ENCODE data around the gene RACK1. TPM values are rescaled to one million over a fixed set of nuclear protein-coding genes. Genes with fewer than 3 reads are reported as not detected.

RACK1 gene
- total and polyA plus RNA-seq, 2 of the 13 experiments (the other 11 are each of a cell fraction or from before 2014, with no cell fraction given) = 2,514 to 6,141 TPM

- 0 out of 2 replicates have a peak, but pooled peaks have one; percentile 9 for TF ChIP-seq TBX2 (CRISPR knock-in tag; IDR thresholded peaks at IDR 0.05; ENCODE audit: borderline replicate concordance)
- peak; percentile 8 for TF ChIP-seq RBM39 (IDR thresholded peaks at IDR 0.05; ENCODE audit: low read depth, low read length, poor library complexity, severe bottlenecking)
- TF ChIP-seq ZC3H4 (CRISPR knock-in tag; IDR thresholded peaks at IDR 0.05; ENCODE audit: borderline replicate concordance) = peak; percentile 66; the same call in 1 of the 2 replicates
- no peak for TF ChIP-seq ZFAT (CRISPR knock-in tag; conservative IDR thresholded peaks at IDR 0.05)
- TF ChIP-seq ZXDC (CRISPR knock-in tag; IDR thresholded peaks at IDR 0.05) = 0 out of 2 replicates have a peak, but pooled peaks have one; percentile 76
- no peak for TF ChIP-seq SPEN (CRISPR knock-in tag; IDR thresholded peaks at IDR 0.05; ENCODE audit: low read depth)
- TF ChIP-seq ZBTB7B (CRISPR knock-in tag; IDR thresholded peaks at IDR 0.05) = peak; percentile 55; the same call in 1 of the 2 replicates
- no peak for TF ChIP-seq CBX5 (CRISPR knock-in tag; IDR thresholded peaks at IDR 0.05; ENCODE audit: borderline replicate concordance)
- no peak for TF ChIP-seq ZMYM3 (CRISPR knock-in tag; IDR thresholded peaks at IDR 0.05)
- no peak for TF ChIP-seq ZBTB3 (CRISPR knock-in tag; IDR thresholded peaks at IDR 0.05; ENCODE audit: borderline replicate concordance, low read depth)
- 0 out of 4 replicates have a peak, but pooled peaks of 1 of the 2 experiments have one; percentile 17 for TF ChIP-seq ATF4 (CRISPR knock-in tag; IDR thresholded peaks at IDR 0.05)
- no peak for TF ChIP-seq HMG20A (CRISPR knock-in tag; IDR thresholded peaks at IDR 0.05; ENCODE audit: borderline replicate concordance)
- no peak for TF ChIP-seq ZNF430 (CRISPR knock-in tag; IDR thresholded peaks at IDR 0.05)
- TF ChIP-seq SMARCE1 (IDR thresholded peaks at IDR 0.05; ENCODE audit: borderline replicate concordance) = no peak
- TF ChIP-seq NR2C2 (CRISPR knock-in tag; IDR thresholded peaks at IDR 0.05; ENCODE audit: borderline replicate concordance) = no peak
- TF ChIP-seq PAF1 (CRISPR knock-in tag; IDR thresholded peaks at IDR 0.05) = no peak
- no peak; the same call in 1 of the 2 replicates for TF ChIP-seq ZNF235 (CRISPR knock-in tag; IDR thresholded peaks at IDR 0.05; ENCODE audit: borderline replicate concordance)
- 0 out of 2 replicates have a peak, but pooled peaks have one; percentile 8 for TF ChIP-seq SATB2 (CRISPR knock-in tag; IDR thresholded peaks at IDR 0.05)
- no peak for TF ChIP-seq ZNF709 (CRISPR knock-in tag; IDR thresholded peaks at IDR 0.05)
- no peak for TF ChIP-seq ZNF672 (CRISPR knock-in tag; IDR thresholded peaks at IDR 0.05)
- TF ChIP-seq ZNF746 (CRISPR knock-in tag; IDR thresholded peaks at IDR 0.05) = no peak
- TF ChIP-seq ZNF143 (CRISPR knock-in tag; IDR thresholded peaks at IDR 0.05) = no peak
- TF ChIP-seq ZFX (CRISPR knock-in tag; IDR thresholded peaks at IDR 0.05; ENCODE audit: low read depth) = no peak
- TF ChIP-seq SOX6 (IDR thresholded peaks at IDR 0.05) = no peak
- no peak for TF ChIP-seq SOX6 (CRISPR knock-in tag; IDR thresholded peaks at IDR 0.05)
- peak; percentile 38 for TF ChIP-seq ASH2L (IDR thresholded peaks at IDR 0.05; ENCODE audit: insufficient read length, low read depth, low read length)
- TF ChIP-seq ZNF335 (CRISPR knock-in tag; IDR thresholded peaks at IDR 0.05) = no peak
- TF ChIP-seq ZFP1 (CRISPR knock-in tag; IDR thresholded peaks at IDR 0.05) = no peak
Observed at GRCh38 chr5:181245427-181246275, 1.9 kb upstream of the RACK1 start (continued).

All from HepG2 (cell line).